ENCODE measurements around the gene TSPAN3. TPM values are rescaled to one million over a fixed set of nuclear protein-coding genes. Genes with fewer than 3 reads are reported as not detected.

The TSPAN3 gene
- total RNA-seq, 4 donors from 2014 or later, result 82.7 to 92.6 (median 88.2) TPM

GRCh38 chr15:77084436-77084835 is 13.5 kb upstream of the TSPAN3 start:
- WGBS, 2 donors, result 92 to 95% methylated on average over 8 of the region's 8 CpGs
- peak; percentile 8 to 69 for DNase-seq (ENCODE audit: low spot score in 2 of 2)
- intact Hi-C loops (cut with DNase I; ENCODE audit: low total_unique reads), result no loop called here

GRCh38 chr15:77083381-77084160 is 12.7 kb upstream of the TSPAN3 start:
- intact Hi-C loops (cut with DNase I; ENCODE audit: low total_unique reads), result no loop called here
- TF ChIP-seq POLR2A (IDR thresholded peaks at IDR 0.05), result no peak
- no peak for TF ChIP-seq CTCF (IDR thresholded peaks at IDR 0.05)
- peak; percentile 65 to 88 for DNase-seq (ENCODE audit: low spot score in 2 of 2)
- H3K4me3 ChIP-seq (ENCODE audit: low read depth, poor library complexity, severe bottlenecking), result no peak overlapping the region
- WGBS, 2 donors, result 11 to 14% methylated on average over 20 to 21 of the region's 21 CpGs

More at GRCh38 chr15:77084436-77084835, 13.5 kb upstream of the TSPAN3 start:
- TF ChIP-seq POLR2A (IDR thresholded peaks at IDR 0.05) (no peak), CTCF (IDR thresholded peaks at IDR 0.05) (no peak)
- no peak overlapping the region for H3K4me3 ChIP-seq (ENCODE audit: low read depth, poor library complexity, severe bottlenecking)

- no peak for DNase-seq (ENCODE audit: low spot score in 2 of 2)
- no peak overlapping the region for H3K4me3 ChIP-seq (ENCODE audit: low read depth, poor library complexity, severe bottlenecking)
- no peak for TF ChIP-seq POLR2A (IDR thresholded peaks at IDR 0.05)
- TF ChIP-seq CTCF (IDR thresholded peaks at IDR 0.05), result no peak
- intact Hi-C loops (cut with DNase I; ENCODE audit: low total_unique reads), result no loop called here
- WGBS, 2 donors, result 87 to 89% methylated on average over 5 of the region's 5 CpGs
Measured at GRCh38 chr15:77081971-77082370, 11.1 kb upstream of the TSPAN3 start.

- DNase-seq (ENCODE audit: low spot score in 2 of 2), result no peak
- TF ChIP-seq CTCF (IDR thresholded peaks at IDR 0.05) (no peak), POLR2A (IDR thresholded peaks at IDR 0.05) (no peak)
- intact Hi-C loops (cut with DNase I; ENCODE audit: low total_unique reads), result no loop called here
- H3K4me3 ChIP-seq (ENCODE audit: low read depth, poor library complexity, severe bottlenecking), result no peak overlapping the region
- WGBS, 2 donors, result 41 to 44% methylated on average over 4 of the region's 4 CpGs
Measured at GRCh38 chr15:77076323-77076915, 5.5 kb upstream of the TSPAN3 start.

- TF ChIP-seq POLR2A (IDR thresholded peaks at IDR 0.05) (no peak), CTCF (IDR thresholded peaks at IDR 0.05) (no peak)
- no peak for DNase-seq (ENCODE audit: low spot score in 2 of 2)
- intact Hi-C loops (cut with DNase I; ENCODE audit: low total_unique reads), result no loop called here
- 62 to 66% methylated on average over 9 of the region's 9 CpGs for whole genome bisulfite sequencing, 2 donors
- H3K4me3 ChIP-seq (ENCODE audit: low read depth, poor library complexity, severe bottlenecking), result no peak overlapping the region
Measured at GRCh38 chr15:77075528-77075927, 4.6 kb upstream of the TSPAN3 start.
